Measurements from ENCODE around the gene L3HYPDH. TPM values are rescaled to one million over a fixed set of nuclear protein-coding genes. Genes with fewer than 3 reads are reported as not detected.

L3HYPDH gene
- total RNA-seq, 1 donor from 2014 or later = 18.2 TPM

GRCh38 chr14:59507063-59507751 is 23.0 kb upstream of the L3HYPDH start:
- no peak overlapping the region for H3K27ac Mint-ChIP-seq
- no peaks in the 10 kb centered on the region for H3K4me1 Mint-ChIP-seq (ENCODE audit: unreplicated experiment)
- H3K9me3 Mint-ChIP-seq = no peaks in the 10 kb centered on the region
- DNase-seq (ENCODE audit: extremely low spot score, unreplicated experiment) = no peak
- TF ChIP-seq CTCF (conservative IDR thresholded peaks at IDR 0.05) = peak; percentile 86
- peaks cover 3% of the 10 kb centered on the region for H3K36me3 Mint-ChIP-seq
- no peak overlapping the region for H3K4me3 Mint-ChIP-seq
- H3K27me3 Mint-ChIP-seq = no peaks in the 10 kb centered on the region

GRCh38 chr14:59503256-59503655 is 19.0 kb upstream of the L3HYPDH start:
- no peak overlapping the region for H3K27ac Mint-ChIP-seq
- no peaks in the 10 kb centered on the region for H3K9me3 Mint-ChIP-seq
- TF ChIP-seq CTCF (conservative IDR thresholded peaks at IDR 0.05) = no peak
- peaks cover 3% of the 10 kb centered on the region for H3K36me3 Mint-ChIP-seq
- H3K27me3 Mint-ChIP-seq = no peaks in the 10 kb centered on the region
- H3K4me1 Mint-ChIP-seq (ENCODE audit: unreplicated experiment) = no peaks in the 10 kb centered on the region
- DNase-seq (ENCODE audit: extremely low spot score, unreplicated experiment) = no peak
- no peak overlapping the region for H3K4me3 Mint-ChIP-seq

- peaks cover 3% of the 10 kb centered on the region for H3K36me3 Mint-ChIP-seq
- H3K27ac Mint-ChIP-seq = no peak overlapping the region
- H3K27me3 Mint-ChIP-seq = no peaks in the 10 kb centered on the region
- DNase-seq (ENCODE audit: extremely low spot score, unreplicated experiment) = no peak
- H3K9me3 Mint-ChIP-seq = no peaks in the 10 kb centered on the region
- TF ChIP-seq CTCF (conservative IDR thresholded peaks at IDR 0.05) = no peak
- no peaks in the 10 kb centered on the region for H3K4me1 Mint-ChIP-seq (ENCODE audit: unreplicated experiment)
- H3K4me3 Mint-ChIP-seq = no peak overlapping the region
Observed at GRCh38 chr14:59500732-59501131, 16.5 kb upstream of the L3HYPDH start.

- Mint-ChIP-seq H3K9me3 (no peaks in the 10 kb centered on the region), H3K36me3 (peaks cover 48% of the 10 kb centered on the region), H3K4me1 (ENCODE audit: unreplicated experiment) (no peaks in the 10 kb centered on the region), H3K27me3 (no peaks in the 10 kb centered on the region), H3K4me3 (no peak overlapping the region), H3K27ac (no peak overlapping the region)
- DNase-seq (ENCODE audit: extremely low spot score, unreplicated experiment) = no peak
- TF ChIP-seq CTCF (conservative IDR thresholded peaks at IDR 0.05) = no peak
Observed at GRCh38 chr14:59492384-59492783, 8.2 kb upstream of the L3HYPDH start.

GRCh38 chr14:59490756-59491155 is 6.5 kb upstream of the L3HYPDH start:
- no peak for DNase-seq (ENCODE audit: extremely low spot score, unreplicated experiment)
- Mint-ChIP-seq H3K4me1 (ENCODE audit: unreplicated experiment) (peaks cover 7% of the 10 kb centered on the region), H3K4me3 (no peak overlapping the region), H3K9me3 (no peaks in the 10 kb centered on the region), H3K27me3 (no peaks in the 10 kb centered on the region), H3K36me3 (peaks cover 48% of the 10 kb centered on the region), H3K27ac (no peak overlapping the region)
- no peak for TF ChIP-seq CTCF (conservative IDR thresholded peaks at IDR 0.05)
